NB4 (cell line): ENCODE measurements around the gene FAM89A.

Experiments
- MYC ChIP-seq: IDR thresholded peaks from 2 replicates; pipeline ENCODE4 v1.6.1; 2011; ENCODE audit warnings: low read depth, low read length
- POLR2A ChIP-seq: IDR thresholded peaks from 2 replicates; pipeline ENCODE4 v1.6.1; 2011; ENCODE audit warnings: mild to moderate bottlenecking; ENCODE audit not compliant: insufficient read length; ENCODE audit errors: extremely low read depth
- TF ChIP-seq, protein P1 (sequence below): IDR thresholded peaks from one replicate; pipeline ENCODE4 v1.5.1; 2012; ENCODE audit warnings: low read depth, low read length

DNA sequence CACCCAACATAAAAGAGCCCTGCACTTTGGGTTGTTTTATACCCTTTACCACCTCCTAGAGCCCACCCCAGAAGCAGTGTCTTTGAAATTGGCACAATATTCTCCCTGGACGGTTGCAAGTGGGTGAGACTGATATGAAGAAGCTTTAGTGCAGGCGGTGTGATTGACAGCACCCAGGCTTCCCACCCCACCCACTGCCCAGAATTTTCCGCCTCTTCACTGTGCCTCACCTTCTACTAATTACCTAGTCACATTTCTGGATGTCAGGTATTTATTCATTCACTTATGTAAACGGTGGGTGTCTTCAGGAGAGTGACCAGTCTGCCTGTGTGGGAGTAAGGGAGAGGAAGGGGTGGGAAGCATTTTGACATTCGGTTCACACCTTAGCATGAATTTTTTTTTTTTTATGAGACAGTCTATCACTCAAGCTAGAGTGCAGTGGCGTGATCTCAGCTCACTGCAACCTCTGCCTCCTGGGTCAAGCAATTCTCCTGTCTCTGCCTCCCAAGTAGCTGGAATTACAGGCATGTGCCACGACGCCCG is 1.7 kb upstream of the FAM89A start:
- TF ChIP-seq, protein P1, sequence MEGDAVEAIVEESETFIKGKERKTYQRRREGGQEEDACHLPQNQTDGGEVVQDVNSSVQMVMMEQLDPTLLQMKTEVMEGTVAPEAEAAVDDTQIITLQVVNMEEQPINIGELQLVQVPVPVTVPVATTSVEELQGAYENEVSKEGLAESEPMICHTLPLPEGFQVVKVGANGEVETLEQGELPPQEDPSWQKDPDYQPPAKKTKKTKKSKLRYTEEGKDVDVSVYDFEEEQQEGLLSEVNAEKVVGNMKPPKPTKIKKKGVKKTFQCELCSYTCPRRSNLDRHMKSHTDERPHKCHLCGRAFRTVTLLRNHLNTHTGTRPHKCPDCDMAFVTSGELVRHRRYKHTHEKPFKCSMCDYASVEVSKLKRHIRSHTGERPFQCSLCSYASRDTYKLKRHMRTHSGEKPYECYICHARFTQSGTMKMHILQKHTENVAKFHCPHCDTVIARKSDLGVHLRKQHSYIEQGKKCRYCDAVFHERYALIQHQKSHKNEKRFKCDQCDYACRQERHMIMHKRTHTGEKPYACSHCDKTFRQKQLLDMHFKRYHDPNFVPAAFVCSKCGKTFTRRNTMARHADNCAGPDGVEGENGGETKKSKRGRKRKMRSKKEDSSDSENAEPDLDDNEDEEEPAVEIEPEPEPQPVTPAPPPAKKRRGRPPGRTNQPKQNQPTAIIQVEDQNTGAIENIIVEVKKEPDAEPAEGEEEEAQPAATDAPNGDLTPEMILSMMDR: no peak
- TF ChIP-seq POLR2A (no peak), MYC (no peak)
